SK-N-SH (cell line): ENCODE results near the gene OR2T8. TPM values are rescaled to one million over a fixed set of nuclear protein-coding genes. Genes with fewer than 3 reads are reported as not detected.

Experiments
- CTCF ChIA-PET: fragments of 300-600, 350-600 bp; formaldehyde crosslinking; extraction: SDS; loops from one replicate; lab custom pipeline; 2021; lab: Yijun Ruan, JAX
- POLR2A ChIA-PET: fragments of 350-600 bp; sonication (Branson Sonifier 250); formaldehyde crosslinking; extraction: SDS; loops from one replicate; lab custom pipeline; 2020; ENCODE audit warnings: antibody characterized with exemption, inconsistent platforms; lab: Yijun Ruan, JAX
- DNase-seq: peaks from one replicate; pipeline ENCODE4 v3.0.0; 2012
- H2AFZ ChIP-seq: fragments of 200-600 bp; sonication (generic); 2 replicates; pipeline ENCODE4 v1.8.1; 2016; ENCODE audit warnings: antibody characterized with exemption, mild to moderate bottlenecking, low read depth
- H3F3A ChIP-seq: fragments of 200-600 bp; sonication (generic); replicated peaks from 2 replicates; pipeline ENCODE3; 2016; ENCODE audit warnings: antibody characterized with exemption, mild to moderate bottlenecking; ENCODE audit not compliant: insufficient read depth
- H3K27ac ChIP-seq, 2 experiments: fragments of 200-500 bp in 1 of 2; fragments of 200-600 bp in 1 of 2; sonication (Bioruptor generic) in 1 of 2; sonication (generic), shearing (Covaris generic) in 1 of 2; 2 replicates each; pipeline versions ENCODE4 v1.5.1 to v1.6.1; 2014 to 2016; ENCODE audit warnings: low read depth in 2 of 2, inconsistent platforms in 1 of 2, low read length in 1 of 2, mild to moderate bottlenecking in 1 of 2, mixed read lengths in 1 of 2
- H3K27me3 ChIP-seq: fragments of 200-600 bp; sonication (generic), shearing (Covaris generic); 2 replicates; pipeline ENCODE4 v1.6.1; 2016; ENCODE audit warnings: mixed run types; ENCODE audit not compliant: insufficient read depth
- H3K36me3 ChIP-seq, 2 experiments: fragments of 200-500 bp in 1 of 2; fragments of 200-600 bp in 1 of 2; sonication (Bioruptor generic) in 1 of 2; sonication (generic) in 1 of 2; replicated peaks in 1 of 2; 2 replicates each; pipeline versions ENCODE3 to v1.5.1; 2014 to 2016; ENCODE audit warnings: low read length in 1 of 2, mild to moderate bottlenecking in 1 of 2; ENCODE audit not compliant: insufficient read depth in 2 of 2, control insufficient read depth in 1 of 2
- H3K4me1 ChIP-seq, 2 experiments: fragments of 200-500 bp in 1 of 2; fragments of 200-600 bp in 1 of 2; sonication (Bioruptor generic) in 1 of 2; sonication (generic), shearing (Covaris generic) in 1 of 2; 2 replicates each; pipeline versions ENCODE4 v1.5.1 to v1.6.1; 2014 to 2016; ENCODE audit warnings: low read depth in 1 of 2, low read length in 1 of 2, mixed run types in 1 of 2; ENCODE audit not compliant: insufficient read depth in 2 of 2, control insufficient read depth in 1 of 2
- H3K4me2 ChIP-seq: fragments of 200-600 bp; sonication (generic), shearing (Covaris generic); 2 replicates; pipeline ENCODE4 v1.6.1; 2017; ENCODE audit warnings: mixed run types
- H3K4me3 ChIP-seq, 2 experiments: fragments of 200-500 bp in 1 of 2; fragments of 200-600 bp in 1 of 2; sonication (Bioruptor generic) in 1 of 2; sonication (generic), shearing (Covaris generic) in 1 of 2; 2 replicates each; pipeline versions ENCODE4 v1.5.1 to v1.8.1; 2014 to 2016; ENCODE audit warnings: low read depth in 2 of 2, inconsistent platforms in 1 of 2, low read length in 1 of 2, mild to moderate bottlenecking in 1 of 2, mixed read lengths in 1 of 2, moderate library complexity in 1 of 2
- H3K79me2 ChIP-seq: fragments of 200-600 bp; sonication (generic); 2 replicates; pipeline ENCODE4 v1.8.1; 2017; ENCODE audit warnings: mild to moderate bottlenecking; ENCODE audit not compliant: insufficient read depth
- H3K9ac ChIP-seq: fragments of 200-600 bp; sonication (generic); 2 replicates; pipeline ENCODE4 v1.6.1; 2017; ENCODE audit warnings: mixed run types
- H3K9me2 ChIP-seq: fragments of 200-600 bp; sonication (generic); 2 replicates; pipeline ENCODE4 v1.6.1; 2017; ENCODE audit warnings: mixed run types
- H3K9me3 ChIP-seq: fragments of 200-600 bp; sonication (generic); 2 replicates; pipeline ENCODE4 v1.6.1; 2017; ENCODE audit warnings: mixed run types, mild to moderate bottlenecking, moderate library complexity
- H4K20me1 ChIP-seq: fragments of 200-600 bp; sonication (generic); 2 replicates; pipeline ENCODE4 v1.6.1; 2017; ENCODE audit warnings: mild to moderate bottlenecking, mixed run types; ENCODE audit not compliant: insufficient read depth
- CHD2 ChIP-seq: fragments of 150-350 bp; IDR thresholded peaks from 2 replicates; pipeline ENCODE4 v1.6.1; 2018; ENCODE audit warnings: low read length; ENCODE audit not compliant: partially characterized antibody
- EP300 ChIP-seq, 2 experiments: IDR thresholded peaks; 2 replicates each; pipeline versions ENCODE4 v1.4.0 to v1.6.1; 2012; ENCODE audit warnings: borderline replicate concordance in 1 of 2, low read depth in 1 of 2, low read length in 1 of 2
- EZH2phosphoT487 ChIP-seq: fragments of 200-600 bp; sonication (generic); IDR thresholded peaks from 2 replicates; pipeline ENCODE4 v1.6.1; 2017; ENCODE audit warnings: low read depth, mixed run types, mild to moderate bottlenecking, antibody characterized with exemption, moderate library complexity, borderline replicate concordance
- FOSL2 ChIP-seq: IDR thresholded peaks from 2 replicates; pipeline ENCODE4 v1.4.0; 2012; ENCODE audit warnings: low read depth, mild to moderate bottlenecking, moderate library complexity, borderline replicate concordance
- FOXJ3 ChIP-seq: sonication (generic); formaldehyde crosslinking; IDR thresholded peaks from 2 replicates; pipeline ENCODE4 v1.5.1; 2020; ENCODE audit warnings: mild to moderate bottlenecking, missing genetic modification reagents
- FOXM1 ChIP-seq: IDR thresholded peaks from 2 replicates; pipeline ENCODE4 v1.4.0; 2012; ENCODE audit warnings: low read depth, mild to moderate bottlenecking
- MEF2A ChIP-seq: IDR thresholded peaks from 2 replicates; pipeline ENCODE4 v1.4.0; 2012; ENCODE audit warnings: low read depth, borderline replicate concordance
- MXI1 ChIP-seq: IDR thresholded peaks from 2 replicates; pipeline ENCODE4 v1.6.1; 2012; ENCODE audit warnings: mild to moderate bottlenecking, low read depth, low read length, improper control_type of control experiment
- NFIC ChIP-seq: IDR thresholded peaks from 2 replicates; pipeline ENCODE4 v1.4.0; 2012; ENCODE audit warnings: borderline replicate concordance
- NRF1 ChIP-seq: IDR thresholded peaks from 2 replicates; pipeline ENCODE4 v1.6.1; 2012; ENCODE audit warnings: low read depth, mild to moderate bottlenecking, low read length
- PBX3 ChIP-seq: IDR thresholded peaks from 2 replicates; pipeline ENCODE4; 2012
- POLR2AphosphoS5 ChIP-seq: IDR thresholded peaks from 2 replicates; pipeline ENCODE4 v1.6.1; 2012; ENCODE audit warnings: low read depth, low read length
- RAD21 ChIP-seq: IDR thresholded peaks from 2 replicates; pipeline ENCODE4 v1.6.1; 2012; ENCODE audit warnings: mild to moderate bottlenecking, low read length
- REST ChIP-seq: IDR thresholded peaks from 2 replicates; pipeline ENCODE4 v1.6.1; 2012; ENCODE audit warnings: mild to moderate bottlenecking, low read depth, low read length, moderate library complexity
- RFX5 ChIP-seq: IDR thresholded peaks from 2 replicates; pipeline ENCODE4 v1.6.1; 2012; ENCODE audit warnings: mild to moderate bottlenecking, improper control_type of control experiment, low read length
- SIN3A ChIP-seq: IDR thresholded peaks from 2 replicates; pipeline ENCODE4 v1.6.1; 2012; ENCODE audit warnings: low read depth, mild to moderate bottlenecking, low read length, moderate library complexity, borderline replicate concordance
- TCF12 ChIP-seq: IDR thresholded peaks from 2 replicates; pipeline ENCODE4 v1.4.0; 2012
- TEAD4 ChIP-seq: IDR thresholded peaks from 2 replicates; pipeline ENCODE4 v1.4.0; 2012; ENCODE audit warnings: mild to moderate bottlenecking, borderline replicate concordance; ENCODE audit not compliant: insufficient read depth
- USF1 ChIP-seq: IDR thresholded peaks from 2 replicates; pipeline ENCODE4 v1.4.0; 2012; ENCODE audit warnings: low read depth, borderline replicate concordance
- ZBTB33 ChIP-seq: IDR thresholded peaks from 2 replicates; pipeline ENCODE4 v1.4.0; 2012; ENCODE audit warnings: low read depth, borderline replicate concordance
- WGBS: methylation state at CpG from one replicate; pipeline ENCODE4 v1.1.6; 2017; ENCODE audit warnings: low lambda C conversion rate; 5-methylcytosine and 5-hydroxymethylcytosine counted together
- polyA plus RNA-seq, 3 experiments: library from polyadenylated mRNA; depleted of rRNA; stranded (reverse); fragments of >200 nt; gene quantifications; 2 replicates each; pipeline ENCODE4 v1.2.3, GENCODE V29; 2012

Gene OR2T8
- polyA plus RNA-seq, 1 of the 3 experiments (the other 2 are of a cell fraction): not detected

- H3K36me3 ChIP-seq: no peaks in the 10 kb centered on the region
- H3K27ac ChIP-seq: no peak within 1 kb of the TSS
- ChIA-PET CTCF (no interaction called here), POLR2A (no interaction called here)
- H3F3A ChIP-seq: no peaks in the 10 kb centered on the region
- no peaks in the 10 kb centered on the region for H3K4me1 ChIP-seq
- no peak for TF ChIP-seq NRF1
- no peak for TF ChIP-seq RFX5
- no peak for TF ChIP-seq FOXM1
- TF ChIP-seq REST: no peak
- TF ChIP-seq SIN3A: no peak
- no peak for TF ChIP-seq FOXJ3 (CRISPR knock-in tag)
- no peak for TF ChIP-seq EZH2phosphoT487
- TF ChIP-seq MXI1: no peak
- no peak for TF ChIP-seq TEAD4
- no peak for TF ChIP-seq MEF2A
- no peak for TF ChIP-seq FOSL2
- TF ChIP-seq RAD21: no peak
- TF ChIP-seq USF1: no peak
- no peak for TF ChIP-seq CHD2
- TF ChIP-seq TCF12: no peak
- no peak for TF ChIP-seq NFIC
- no peak for TF ChIP-seq PBX3
- no peak for TF ChIP-seq EP300 (IDR thresholded peaks at IDR 0.05; ENCODE audit: borderline replicate concordance in 1 of 2, low read depth in 1 of 2, low read length in 1 of 2)
- no peak for TF ChIP-seq POLR2AphosphoS5
- no peak for TF ChIP-seq ZBTB33
- H2AFZ ChIP-seq: no peak within 1 kb of the TSS
- 0% methylated on average over 2 of the region's 2 CpGs for WGBS
- no peak within 1 kb of the TSS for H3K4me2 ChIP-seq
- H3K9me3 ChIP-seq: no peaks in the 10 kb centered on the region
- H3K79me2 ChIP-seq: no peaks in the 10 kb centered on the region
- no peak for DNase-seq
- H3K9me2 ChIP-seq: no peaks in the 10 kb centered on the region
- no peak within 1 kb of the TSS for H3K4me3 ChIP-seq
- no peak within 1 kb of the TSS for H3K9ac ChIP-seq
- H4K20me1 ChIP-seq: no peaks in the 10 kb centered on the region
- no peaks in the 10 kb centered on the region; the same call in 1 of the 2 replicates for H3K27me3 ChIP-seq
These were observed 24.9 kb upstream of the OR2T8 start, which contains the start of gene OR2W3 for GRCh38 chr1:247895163-247895637. TSS of gene OR2W3 (plus strand) at chr1:247895587. CDS start at chr1:247895587, 0 bp downstream.
